HEK293 (cell line): ENCODE measurements around the gene ZFYVE28.

Source experiments
- CTCF ChIA-PET: fragments of 350-600 bp; formaldehyde crosslinking; extraction: SDS; loops from one replicate; lab custom pipeline; 2021; ENCODE audit warnings: antibody characterized with exemption; lab: Yijun Ruan, JAX
- POLR2A ChIA-PET: fragments of 300-600 bp; formaldehyde crosslinking; extraction: SDS; loops from one replicate; lab custom pipeline; 2020; ENCODE audit warnings: antibody characterized with exemption, inconsistent platforms; lab: Yijun Ruan, JAX
- H3K27ac ChIP-seq: fragments of 200-500 bp; sonication (Bioruptor generic); 2 replicates; pipeline ENCODE4 v1.5.1; 2014; ENCODE audit warnings: low read depth, low read length, control low read depth, inconsistent platforms; ENCODE audit errors: extremely low read depth
- H3K36me3 ChIP-seq, 2 experiments: fragments of 200-500 bp in 1 of 2; sonication (Bioruptor generic) in 1 of 2; 1 replicate in 1 of 2; 2 replicates in 1 of 2; pipeline ENCODE4 v1.5.1; 2014 to 2017; ENCODE audit warnings: inconsistent platforms in 2 of 2, low read length in 2 of 2; ENCODE audit not compliant: control insufficient read depth in 2 of 2, insufficient read depth in 1 of 2
- H3K4me1 ChIP-seq: fragments of 200-500 bp; sonication (Bioruptor generic); 2 replicates; pipeline ENCODE4 v1.5.1; 2014; ENCODE audit warnings: mild to moderate bottlenecking, low read length, inconsistent platforms; ENCODE audit not compliant: control insufficient read depth, insufficient read depth
- H3K4me3 ChIP-seq: 2 replicates; pipeline ENCODE4 v1.5.1; 2011; ENCODE audit warnings: low read depth, mild to moderate bottlenecking, control low read depth, low read length, moderate library complexity
- H3K9me3 ChIP-seq: fragments of 200-500 bp; sonication (Bioruptor generic); 2 replicates; pipeline ENCODE4 v1.5.1; 2014; ENCODE audit warnings: low read depth, low read length, inconsistent platforms; ENCODE audit not compliant: control insufficient read depth, insufficient read depth
- EGR2 ChIP-seq: fragments of 450-650 bp; formaldehyde crosslinking; IDR thresholded peaks from 2 replicates; pipeline ENCODE4 v1.5.1; 2016; ENCODE audit warnings: low read depth, missing biosample characterization, missing genetic modification characterization
- ELK4 ChIP-seq: IDR thresholded peaks from 2 replicates; pipeline ENCODE4 v1.6.1; 2011; ENCODE audit warnings: mild to moderate bottlenecking, low read depth, low read length, borderline replicate concordance
- GLIS1 ChIP-seq: fragments of 450-650 bp; formaldehyde crosslinking; IDR thresholded peaks from 2 replicates; pipeline ENCODE4 v1.5.1; 2016; ENCODE audit warnings: missing biosample characterization, missing genetic modification characterization
- PRDM4 ChIP-seq: fragments of 450-650 bp; formaldehyde crosslinking; IDR thresholded peaks from 2 replicates; pipeline ENCODE4 v1.5.1; 2017; ENCODE audit warnings: missing biosample characterization, missing genetic modification characterization
- REPIN1 ChIP-seq: fragments of 450-650 bp; formaldehyde crosslinking; IDR thresholded peaks from 2 replicates; pipeline ENCODE4 v1.5.1; 2017; ENCODE audit warnings: missing biosample characterization, missing genetic modification characterization, low read depth
- SP7 ChIP-seq: fragments of 450-650 bp; formaldehyde crosslinking; IDR thresholded peaks from 2 replicates; pipeline ENCODE4 v1.5.1; 2016; ENCODE audit warnings: missing biosample characterization, missing genetic modification characterization
- ZFP69B ChIP-seq: fragments of 450-650 bp; formaldehyde crosslinking; IDR thresholded peaks from 2 replicates; pipeline ENCODE4 v1.5.1; 2016; ENCODE audit warnings: missing biosample characterization, missing genetic modification characterization
- ZNF133 ChIP-seq: fragments of 450-650 bp; formaldehyde crosslinking; IDR thresholded peaks from 2 replicates; pipeline ENCODE4 v1.5.1; 2016; ENCODE audit warnings: missing biosample characterization, missing genetic modification characterization
- ZNF140 ChIP-seq: fragments of 450-650 bp; formaldehyde crosslinking; IDR thresholded peaks from 2 replicates; pipeline ENCODE4 v1.5.1; 2016; ENCODE audit warnings: missing biosample characterization, missing genetic modification characterization
- ZNF146 ChIP-seq: fragments of 450-650 bp; formaldehyde crosslinking; IDR thresholded peaks from 2 replicates; pipeline ENCODE4 v1.5.1; 2016; ENCODE audit warnings: missing biosample characterization, missing genetic modification characterization
- ZNF221 ChIP-seq: fragments of 450-650 bp; formaldehyde crosslinking; IDR thresholded peaks from 2 replicates; pipeline ENCODE4 v1.5.1; 2017; ENCODE audit warnings: missing biosample characterization, missing genetic modification characterization, borderline replicate concordance
- ZNF24 ChIP-seq: fragments of 450-650 bp; formaldehyde crosslinking; IDR thresholded peaks from 2 replicates; pipeline ENCODE4 v1.5.1; 2016; ENCODE audit warnings: missing biosample characterization, missing genetic modification characterization
- ZNF366 ChIP-seq: fragments of 450-650 bp; formaldehyde crosslinking; conservative IDR thresholded peaks from 2 replicates; pipeline ENCODE4 v1.5.1; 2016; ENCODE audit warnings: missing biosample characterization, missing genetic modification characterization
- ZNF416 ChIP-seq: fragments of 450-650 bp; formaldehyde crosslinking; IDR thresholded peaks from 2 replicates; pipeline ENCODE4 v1.5.1; 2016; ENCODE audit warnings: missing biosample characterization, missing genetic modification characterization
- ZNF423 ChIP-seq: fragments of 450-650 bp; formaldehyde crosslinking; IDR thresholded peaks from 2 replicates; pipeline ENCODE4 v1.5.1; 2016; ENCODE audit warnings: missing biosample characterization, missing genetic modification characterization
- ZNF426 ChIP-seq: fragments of 450-650 bp; formaldehyde crosslinking; IDR thresholded peaks from 2 replicates; pipeline ENCODE4 v1.5.1; 2017; ENCODE audit warnings: missing biosample characterization, missing genetic modification characterization, mild to moderate bottlenecking, inconsistent platforms, moderate library complexity
- ZNF488 ChIP-seq: fragments of 450-650 bp; formaldehyde crosslinking; IDR thresholded peaks from 2 replicates; pipeline ENCODE4 v1.5.1; 2016; ENCODE audit warnings: missing biosample characterization, missing genetic modification characterization
- ZNF513 ChIP-seq: fragments of 450-650 bp; IDR thresholded peaks from 2 replicates; pipeline ENCODE4 v1.5.1; 2018; ENCODE audit warnings: missing biosample characterization, missing genetic modification characterization
- ZNF624 ChIP-seq: fragments of 450-650 bp; formaldehyde crosslinking; IDR thresholded peaks from 2 replicates; pipeline ENCODE4 v1.5.1; 2017; ENCODE audit warnings: missing biosample characterization, missing genetic modification characterization
- ZNF645 ChIP-seq: fragments of 450-650 bp; formaldehyde crosslinking; IDR thresholded peaks from 2 replicates; pipeline ENCODE4; 2016; ENCODE audit warnings: missing biosample characterization, missing genetic modification characterization
- ZNF670 ChIP-seq: fragments of 450-650 bp; formaldehyde crosslinking; IDR thresholded peaks from 2 replicates; pipeline ENCODE4 v1.5.1; 2016; ENCODE audit warnings: missing biosample characterization, missing genetic modification characterization, low read depth
- ZNF76 ChIP-seq: fragments of 450-650 bp; formaldehyde crosslinking; IDR thresholded peaks from 2 replicates; pipeline ENCODE4; 2016; ENCODE audit warnings: low read depth, missing biosample characterization, missing genetic modification characterization, borderline replicate concordance
- ZNF776 ChIP-seq: fragments of 450-650 bp; formaldehyde crosslinking; IDR thresholded peaks from 2 replicates; pipeline ENCODE4 v1.5.0; 2017; ENCODE audit warnings: missing biosample characterization, missing genetic modification characterization, borderline replicate concordance
- ZSCAN16 ChIP-seq: fragments of 450-650 bp; formaldehyde crosslinking; IDR thresholded peaks from 2 replicates; pipeline ENCODE4 v1.5.1; 2016; ENCODE audit warnings: missing biosample characterization, missing genetic modification characterization

Gene ZFYVE28

GRCh38 chr4:2461246-2461960 lies 43.0 kb upstream of the ZFYVE28 start:
- Histone ChIP-seq H3K4me3 (no peak overlapping the region), H3K9me3 (no peaks in the 10 kb centered on the region), H3K4me1 (no peaks in the 10 kb centered on the region; the same call in 1 of the 2 replicates), H3K36me3 (no peaks in the 10 kb centered on the region), H3K27ac (no peak overlapping the region)
- CTCF ChIA-PET, result interaction anchor here (1.0 kb wide), 1 partner anchor 20 kb away, joined by 5 read pairs; no protein-coding TSS in a partner anchor
- TF ChIP-seq ZNF366 (tag by site-specific recombination) (no peak), ZNF76 (tag by site-specific recombination) (no peak), REPIN1 (no peak), GLIS1 (tag by site-specific recombination) (no peak), ZNF24 (tag by site-specific recombination) (no peak), ZNF221 (tag by site-specific recombination) (no peak), ZNF488 (tag by site-specific recombination) (no peak), ZNF140 (tag by site-specific recombination) (no peak), ZNF146 (tag by site-specific recombination) (no peak), ELK4 (no peak), ZSCAN16 (tag by site-specific recombination) (no peak), ZNF133 (no peak), ZNF670 (tag by site-specific recombination) (no peak), ZNF513 (no peak), ZNF776 (tag by site-specific recombination) (no peak), ZNF426 (no peak)
- POLR2A ChIA-PET, result no interaction called here

GRCh38 chr4:2459589-2460349 lies 41.3 kb upstream of the ZFYVE28 start:
- CTCF ChIA-PET, result no interaction called here

More at GRCh38 chr4:2459589-2460349, 41.3 kb upstream of the ZFYVE28 start:
- no peaks in the 10 kb centered on the region for H3K9me3 ChIP-seq
- no peaks in the 10 kb centered on the region for H3K36me3 ChIP-seq
- no peak overlapping the region for H3K4me3 ChIP-seq
- TF ChIP-seq ZNF645 (tag by site-specific recombination), result no peak
- TF ChIP-seq SP7 (tag by site-specific recombination), result no peak
- TF ChIP-seq ZFP69B (tag by site-specific recombination), result no peak
- TF ChIP-seq ZNF416 (tag by site-specific recombination), result no peak
- 0 out of 2 replicates have a peak, but pooled peaks have one; percentile 23 for TF ChIP-seq PRDM4 (tag by site-specific recombination)
- TF ChIP-seq ZNF624 (tag by site-specific recombination), result no peak
- TF ChIP-seq ZNF423 (tag by site-specific recombination), result no peak
- TF ChIP-seq EGR2 (tag by site-specific recombination), result no peak
- H3K27ac ChIP-seq, result no peak overlapping the region
- no peaks in the 10 kb centered on the region; the same call in 1 of the 2 replicates for H3K4me1 ChIP-seq
- POLR2A ChIA-PET, result interaction anchor here (1.2 kb wide), 1 partner anchor 9 kb away, joined by 5 read pairs; the partner anchor contains the start of gene RNF4
